ENCODE data around the gene ASTN2.
A peak's percentile ranks its signal among the peaks of the same experiment; 100 is the strongest.

Gene ASTN2

DNA sequence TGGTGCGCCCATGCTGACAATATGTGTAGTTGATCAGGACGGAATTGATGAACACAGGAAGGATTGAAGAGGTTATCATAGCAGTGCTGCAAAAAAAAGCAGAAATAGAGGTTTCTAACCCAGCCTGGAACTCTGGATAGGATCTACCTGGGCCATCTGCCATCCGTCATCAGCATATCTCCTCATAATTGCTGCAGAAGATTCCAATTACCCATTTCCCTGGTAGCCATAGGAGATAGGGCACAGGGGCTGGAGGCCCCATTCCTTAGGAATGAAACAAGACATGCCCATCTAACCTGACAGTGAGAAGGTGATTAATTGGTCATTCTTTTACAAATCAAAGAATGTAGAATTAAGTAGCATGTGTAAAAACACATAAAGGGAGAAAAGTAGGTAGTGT is 788.1 kb downstream of the ASTN2 start:
- no peaks in the 10 kb centered on the region for H3K27me3 ChIP-seq (ENCODE audit: insufficient read depth, low read depth, severe bottlenecking)
- H3K4me3 ChIP-seq (ENCODE audit: low read depth, low read length), result no peak overlapping the region
- no peak overlapping the region for H3K27ac ChIP-seq
- DNase-seq, result no peak
- H3K36me3 ChIP-seq, result no peaks in the 10 kb centered on the region; the same call in none of the 2 replicates
- TF ChIP-seq, protein P1, sequence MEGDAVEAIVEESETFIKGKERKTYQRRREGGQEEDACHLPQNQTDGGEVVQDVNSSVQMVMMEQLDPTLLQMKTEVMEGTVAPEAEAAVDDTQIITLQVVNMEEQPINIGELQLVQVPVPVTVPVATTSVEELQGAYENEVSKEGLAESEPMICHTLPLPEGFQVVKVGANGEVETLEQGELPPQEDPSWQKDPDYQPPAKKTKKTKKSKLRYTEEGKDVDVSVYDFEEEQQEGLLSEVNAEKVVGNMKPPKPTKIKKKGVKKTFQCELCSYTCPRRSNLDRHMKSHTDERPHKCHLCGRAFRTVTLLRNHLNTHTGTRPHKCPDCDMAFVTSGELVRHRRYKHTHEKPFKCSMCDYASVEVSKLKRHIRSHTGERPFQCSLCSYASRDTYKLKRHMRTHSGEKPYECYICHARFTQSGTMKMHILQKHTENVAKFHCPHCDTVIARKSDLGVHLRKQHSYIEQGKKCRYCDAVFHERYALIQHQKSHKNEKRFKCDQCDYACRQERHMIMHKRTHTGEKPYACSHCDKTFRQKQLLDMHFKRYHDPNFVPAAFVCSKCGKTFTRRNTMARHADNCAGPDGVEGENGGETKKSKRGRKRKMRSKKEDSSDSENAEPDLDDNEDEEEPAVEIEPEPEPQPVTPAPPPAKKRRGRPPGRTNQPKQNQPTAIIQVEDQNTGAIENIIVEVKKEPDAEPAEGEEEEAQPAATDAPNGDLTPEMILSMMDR (IDR thresholded peaks at IDR 0.05; ENCODE audit: low read depth, low read length), result no peak
- no peaks in the 10 kb centered on the region for H3K9me3 ChIP-seq (ENCODE audit: severe bottlenecking)

DNA sequence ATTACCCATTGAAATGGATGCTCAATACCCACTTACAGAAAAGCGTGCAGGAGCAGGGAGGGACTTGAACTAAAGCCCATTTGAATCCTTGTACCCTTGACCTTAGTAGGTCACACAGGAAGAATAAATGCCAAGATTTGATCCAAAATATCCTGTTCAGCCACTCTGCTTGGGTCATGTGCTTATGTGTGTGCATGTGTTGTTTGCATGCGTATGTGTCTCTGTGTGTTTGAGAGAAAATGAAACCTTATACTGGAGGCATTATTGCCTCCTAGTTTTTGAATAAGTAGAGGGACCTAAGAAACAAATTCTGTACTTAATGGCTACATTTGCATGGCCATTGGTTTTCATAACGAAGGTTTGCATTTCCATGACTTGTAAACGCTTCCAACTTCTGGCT is 791.1 kb downstream of the ASTN2 start:
- DNase-seq, result no peak
- Histone ChIP-seq H3K4me3 (ENCODE audit: low read depth, low read length) (no peak overlapping the region), H3K36me3 (peaks cover 6% of the 10 kb centered on the region), H3K9me3 (ENCODE audit: severe bottlenecking) (no peaks in the 10 kb centered on the region), H3K27ac (no peak overlapping the region), H3K27me3 (ENCODE audit: insufficient read depth, low read depth, severe bottlenecking) (no peaks in the 10 kb centered on the region)
- TF ChIP-seq, protein P1 (IDR thresholded peaks at IDR 0.05; ENCODE audit: low read depth, low read length), result no peak

DNA sequence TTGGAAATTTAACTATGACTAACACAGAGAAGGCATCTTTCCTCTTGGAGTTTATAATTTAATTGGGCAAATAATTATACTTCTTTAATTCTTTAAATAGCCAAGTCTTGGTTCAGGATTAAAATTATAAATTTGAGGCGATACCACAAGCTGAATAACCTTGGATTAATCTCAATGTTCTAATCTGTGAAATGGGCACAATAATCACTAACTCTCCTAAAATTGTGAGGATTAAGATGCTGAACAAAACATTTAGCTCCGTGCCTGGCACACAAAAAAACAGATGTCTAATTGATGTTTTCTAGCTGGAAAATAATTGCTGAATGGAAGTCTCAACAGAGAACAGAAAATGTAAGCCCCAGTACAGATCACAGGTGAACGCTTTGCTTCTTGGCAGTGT is 797.5 kb downstream of the ASTN2 start:
- H3K4me3 ChIP-seq (ENCODE audit: low read depth, low read length), result no peak overlapping the region
- H3K9me3 ChIP-seq (ENCODE audit: severe bottlenecking), result peaks cover 4% of the 10 kb centered on the region
- H3K27ac ChIP-seq, result no peak overlapping the region
- H3K36me3 ChIP-seq, result peaks cover 31% of the 10 kb centered on the region
- TF ChIP-seq, protein P1 (IDR thresholded peaks at IDR 0.05; ENCODE audit: low read depth, low read length), result no peak
- no peak for DNase-seq
- H3K27me3 ChIP-seq (ENCODE audit: insufficient read depth, low read depth, severe bottlenecking), result no peaks in the 10 kb centered on the region

DNA sequence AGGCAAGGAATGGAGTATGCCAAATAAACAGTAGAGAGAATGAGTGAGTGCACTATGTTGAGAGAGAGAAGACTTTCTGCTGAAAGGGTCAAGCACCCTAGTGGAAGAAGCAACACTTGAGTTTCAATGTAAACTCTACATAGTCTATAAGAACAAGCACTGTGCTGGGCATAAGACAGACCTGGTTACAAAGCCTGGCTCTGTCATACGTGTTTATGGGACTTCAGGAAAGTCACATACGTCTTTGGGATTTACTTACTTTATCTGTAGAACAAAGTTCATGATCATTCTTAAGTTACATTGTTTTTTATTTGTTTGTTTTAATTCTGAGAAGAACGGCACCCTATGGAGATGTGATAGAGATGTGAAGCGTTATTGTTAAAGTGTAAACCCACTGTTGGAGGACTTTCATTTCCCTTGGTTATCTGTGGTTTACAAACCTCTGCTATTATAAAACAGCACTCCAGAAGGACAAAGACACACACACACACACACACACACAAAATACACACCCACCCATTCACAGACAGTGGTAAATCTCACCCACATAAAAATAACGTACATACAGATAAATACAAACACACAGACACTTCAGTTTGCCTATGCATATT is 798.4 kb downstream of the ASTN2 start:
- no peak for DNase-seq
- no peaks in the 10 kb centered on the region for H3K27me3 ChIP-seq (ENCODE audit: insufficient read depth, low read depth, severe bottlenecking)
- no peak overlapping the region for H3K27ac ChIP-seq
- peaks cover 4% of the 10 kb centered on the region for H3K9me3 ChIP-seq (ENCODE audit: severe bottlenecking)
- no peak overlapping the region for H3K4me3 ChIP-seq (ENCODE audit: low read depth, low read length)
- TF ChIP-seq, protein P1 (IDR thresholded peaks at IDR 0.05; ENCODE audit: low read depth, low read length), result no peak
- H3K36me3 ChIP-seq, result peaks cover 31% of the 10 kb centered on the region

DNA sequence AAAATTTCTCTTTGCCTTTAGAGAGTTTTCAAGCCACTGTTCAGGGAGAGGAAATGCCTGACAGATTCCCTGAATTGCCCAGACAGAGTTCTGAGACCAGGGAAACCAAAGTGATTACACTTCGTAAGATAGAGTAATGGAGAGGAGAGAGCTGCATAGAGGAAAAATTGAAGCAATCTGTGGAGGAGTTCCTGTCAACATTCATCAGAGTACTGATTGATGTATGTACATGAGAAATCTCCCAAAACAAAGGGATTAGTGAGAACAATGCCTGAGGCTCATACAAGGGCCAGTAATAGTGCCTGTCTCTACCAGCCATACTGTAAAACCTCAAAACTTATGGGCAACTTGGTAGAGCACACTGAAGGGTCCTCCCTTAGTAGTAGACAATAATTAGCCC is 806.8 kb downstream of the ASTN2 start:
- Histone ChIP-seq H3K27me3 (ENCODE audit: insufficient read depth, low read depth, severe bottlenecking) (no peaks in the 10 kb centered on the region), H3K9me3 (ENCODE audit: severe bottlenecking) (peaks cover 4% of the 10 kb centered on the region), H3K4me3 (ENCODE audit: low read depth, low read length) (no peak overlapping the region), H3K27ac (no peak overlapping the region), H3K36me3 (peaks cover 18% of the 10 kb centered on the region)
- no peak for DNase-seq
- TF ChIP-seq, protein P1 (IDR thresholded peaks at IDR 0.05; ENCODE audit: low read depth, low read length), result no peak

DNA sequence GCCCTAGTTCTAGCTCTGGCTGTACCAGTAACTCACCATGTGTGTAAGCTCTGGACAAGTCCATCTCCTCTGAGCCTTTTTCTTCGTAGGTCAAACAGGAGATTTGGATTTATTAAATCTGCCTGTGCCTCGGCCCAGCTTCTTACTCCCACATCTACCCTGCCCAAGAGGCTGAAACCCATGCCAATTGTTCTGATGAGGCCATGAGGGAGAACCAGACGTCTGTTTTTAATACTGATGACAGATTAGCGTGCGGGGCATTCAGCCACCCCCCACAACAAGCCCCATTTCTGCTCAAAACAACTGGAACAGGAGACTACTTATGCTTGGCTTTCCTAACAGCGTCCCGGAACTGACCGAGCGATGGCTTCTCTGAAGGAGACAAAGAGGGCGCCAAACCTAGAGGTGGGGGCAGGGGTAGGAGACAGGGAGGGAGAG is 808.9 kb downstream of the ASTN2 start:
- Histone ChIP-seq H3K36me3 (peaks cover 22% of the 10 kb centered on the region), H3K9me3 (ENCODE audit: severe bottlenecking) (peaks cover 4% of the 10 kb centered on the region), H3K27ac (peak overlapping the region; percentile 40), H3K4me3 (ENCODE audit: low read depth, low read length) (no peak overlapping the region), H3K27me3 (ENCODE audit: insufficient read depth, low read depth, severe bottlenecking) (no peaks in the 10 kb centered on the region)
- no peak for DNase-seq
- TF ChIP-seq, protein P1 (IDR thresholded peaks at IDR 0.05; ENCODE audit: low read depth, low read length), result no peak
